COLO668 (cell line): ENCODE results near the gene HARS1.
A peak's percentile ranks its signal among the peaks of the same experiment; 100 is the strongest.
"Not testable (repeated sequence)": the region's sequence is repeated elsewhere in the genome, so short reads cannot be mapped to it uniquely, and the experiment has no call there.

Source experiments
- DNase-seq: peaks from one replicate; lab custom pipeline; 2025; ENCODE audit not compliant: unreplicated experiment; lab: John Stamatoyannopoulos, UW

Gene HARS1

DNA sequence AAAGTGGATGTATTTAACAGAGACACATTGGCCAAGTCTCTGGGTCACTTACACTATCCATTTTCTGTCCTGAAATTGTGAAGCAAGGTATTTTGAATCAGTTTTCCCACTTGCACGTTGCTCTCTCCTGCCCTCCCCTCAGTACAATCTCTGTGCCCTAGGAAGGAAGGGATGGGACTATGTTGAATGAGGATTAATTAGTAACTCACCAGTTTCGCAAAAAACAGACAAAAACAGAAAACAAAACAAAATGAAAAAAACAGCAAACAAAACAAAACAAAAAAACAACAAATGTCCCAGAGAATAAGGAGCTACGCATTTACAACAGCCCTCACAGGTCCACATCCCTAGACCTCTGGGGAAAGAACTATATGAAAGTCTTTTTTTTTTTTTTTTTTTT is 57.1 kb downstream of the HARS1 start:
- no peak for DNase-seq

GRCh38 chr5:140633501-140633900 is 57.7 kb downstream of the HARS1 start:
- DNase-seq, result no peak

GRCh38 chr5:140633021-140633471 is 58.1 kb downstream of the HARS1 start, which contains the start of gene CD14:
CD14 (minus strand) TSS chr5:140633175; CDS start chr5:140633071, 104 bp downstream.
- DNase-seq, result peak; percentile 64

GRCh38 chr5:140632366-140633020 is 58.7 kb downstream of the HARS1 start:
- peak; percentile 58 for DNase-seq

GRCh38 chr5:140631831-140632365 is 59.3 kb downstream of the HARS1 start:
- DNase-seq, result peak; percentile 61

DNA sequence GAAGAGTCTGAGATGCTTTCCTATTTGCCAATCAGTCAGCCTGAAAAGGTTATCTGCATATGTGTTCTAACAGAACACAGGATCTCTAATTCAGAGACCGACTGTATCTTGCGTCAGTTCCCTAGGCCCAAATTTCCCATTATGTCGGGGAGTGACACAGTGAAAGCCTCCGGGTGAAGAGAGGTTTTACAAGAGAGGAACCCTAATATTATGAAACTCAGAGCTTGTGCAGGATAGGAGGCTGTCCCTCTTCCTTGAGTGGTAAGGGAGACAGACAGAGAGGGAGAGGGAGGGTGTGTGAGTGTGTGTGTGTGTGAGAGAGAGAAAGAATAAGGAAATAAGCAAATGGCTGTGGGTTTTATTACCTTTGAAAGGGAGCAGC is 60.1 kb downstream of the HARS1 start:
- DNase-seq, result no peak

DNA sequence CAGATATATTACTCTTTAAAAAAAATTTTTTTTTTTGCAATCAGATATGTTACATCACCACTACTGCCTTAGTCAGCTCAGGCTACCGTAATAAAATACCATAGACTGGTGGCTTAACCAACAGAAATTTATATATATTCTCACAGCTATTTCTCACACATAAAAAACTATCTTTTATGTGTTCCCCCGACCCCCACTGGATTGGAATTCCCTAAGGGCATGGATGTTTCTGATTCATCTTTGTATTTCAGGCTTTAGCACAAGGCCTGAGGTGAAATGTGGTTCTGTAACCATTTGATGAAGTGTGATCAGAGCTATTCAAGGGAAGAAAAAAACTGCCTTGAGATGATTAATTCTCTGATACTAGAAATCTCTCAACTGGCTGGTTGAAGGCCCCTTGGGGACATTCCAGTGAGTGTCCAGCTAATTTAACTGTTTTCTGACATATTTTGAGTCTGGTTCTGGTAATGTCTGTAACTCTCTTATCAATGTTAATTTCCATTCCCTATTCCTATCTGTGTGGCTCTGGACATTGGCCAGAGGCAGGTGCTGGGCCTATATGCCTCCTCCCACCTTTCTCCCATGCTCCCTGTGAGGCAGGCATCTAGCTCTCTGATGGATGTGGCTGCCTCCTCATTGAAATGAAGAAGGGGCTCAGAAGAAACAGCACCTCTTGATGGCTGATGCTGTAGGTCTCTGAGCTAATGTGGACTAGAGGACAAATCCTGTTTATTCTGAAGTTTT is 60.7 kb downstream of the HARS1 start:
- DNase-seq, result no peak

DNA sequence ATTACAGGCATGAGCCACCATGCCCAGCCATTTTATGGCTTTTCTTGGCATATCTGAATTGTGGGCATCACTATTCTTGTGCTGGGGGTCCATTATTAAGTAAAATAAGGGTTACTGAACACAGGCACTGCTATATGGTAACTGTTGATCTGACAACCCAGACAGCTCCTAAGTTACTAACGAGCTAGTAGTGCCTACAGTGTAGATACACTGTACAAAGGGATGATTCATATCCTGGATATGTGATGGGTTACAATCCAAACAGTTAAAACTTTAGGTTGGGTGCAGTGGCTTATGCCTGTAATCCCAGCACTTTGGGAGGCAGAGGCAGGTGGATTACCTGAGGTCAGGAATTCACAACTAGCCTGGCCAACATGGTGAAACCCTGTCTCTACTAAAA is 62.5 kb downstream of the HARS1 start:
- DNase-seq, result no peak

DNA sequence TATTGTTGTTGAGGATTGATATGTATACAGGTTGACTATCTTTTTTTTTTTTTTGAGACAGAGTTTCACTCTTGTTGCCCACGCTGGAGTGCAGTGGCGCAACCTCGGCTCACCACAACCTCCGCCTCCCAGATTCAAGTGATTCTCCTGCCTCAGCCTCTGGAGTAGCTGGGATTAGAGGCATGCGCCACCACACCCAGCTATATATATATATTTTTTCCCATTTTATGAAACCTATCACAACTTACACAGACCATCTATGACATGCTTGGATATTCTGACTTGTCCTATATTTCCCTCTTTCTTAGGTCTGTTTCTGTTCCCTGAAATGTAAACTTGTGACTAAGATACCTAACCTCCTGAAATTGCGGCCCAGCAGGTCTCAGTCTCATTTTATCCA is 63.2 kb downstream of the HARS1 start:
- DNase-seq, result no peak

- not testable (repeated sequence) for DNase-seq
Measured at GRCh38 chr5:140624886-140625285, 66.3 kb downstream of the HARS1 start.
